GF-D8 (cell line): ENCODE measurements around the gene CMSS1.
"Not testable (repeated sequence)": the region's sequence is repeated elsewhere in the genome, so short reads cannot be mapped to it uniquely, and the experiment has no call there.

ENCODE experiments used
- DNase-seq: peaks from one replicate; lab custom pipeline; 2025; lab: John Stamatoyannopoulos, UW

CMSS1 gene

GRCh38 chr3:99818818-99819217, 1.2 kb downstream of the CMSS1 start:
- DNase-seq: no peak

GRCh38 chr3:99823723-99824711, 6.4 kb downstream of the CMSS1 start:
- no peak for DNase-seq

GRCh38 chr3:99825004-99825640, 7.5 kb downstream of the CMSS1 start:
- no peak for DNase-seq

- no peak for DNase-seq
These were observed 12.2 kb downstream of the CMSS1 start for GRCh38 chr3:99829844-99830243.

GRCh38 chr3:99833617-99834205, 16.0 kb downstream of the CMSS1 start:
- DNase-seq: no peak

GRCh38 chr3:99834211-99834957, 16.7 kb downstream of the CMSS1 start:
- no peak for DNase-seq

GRCh38 chr3:99836681-99837080, 19.0 kb downstream of the CMSS1 start:
- DNase-seq: no peak

- DNase-seq: no peak
These were observed 20.1 kb downstream of the CMSS1 start for GRCh38 chr3:99837715-99838114.

GRCh38 chr3:99838755-99839154, 21.1 kb downstream of the CMSS1 start:
- no peak for DNase-seq

- DNase-seq: peak; percentile 14
These were observed 22.0 kb downstream of the CMSS1 start for GRCh38 chr3:99839613-99840012.

GRCh38 chr3:99841949-99842348, 24.3 kb downstream of the CMSS1 start:
- DNase-seq: not testable (repeated sequence)

- DNase-seq: no peak
These were observed 25.3 kb downstream of the CMSS1 start for GRCh38 chr3:99842826-99843589.

GRCh38 chr3:99843590-99844258, 26.1 kb downstream of the CMSS1 start:
- DNase-seq: no peak

- DNase-seq: peak; percentile 72
These were observed 27.7 kb downstream of the CMSS1 start for GRCh38 chr3:99845331-99845730.

GRCh38 chr3:99845999-99846398, 28.3 kb downstream of the CMSS1 start:
- no peak for DNase-seq

- DNase-seq: peak; percentile 23
These were observed 29.0 kb downstream of the CMSS1 start for GRCh38 chr3:99846477-99847160.

- no peak for DNase-seq
These were observed 30.8 kb downstream of the CMSS1 start for GRCh38 chr3:99848433-99848832.

GRCh38 chr3:99850608-99851007, 32.9 kb downstream of the CMSS1 start:
- peak; percentile 25 for DNase-seq

- no peak for DNase-seq
These were observed 34.3 kb downstream of the CMSS1 start for GRCh38 chr3:99851955-99852354.

- DNase-seq: no peak
These were observed 35.2 kb downstream of the CMSS1 start for GRCh38 chr3:99852851-99853250.
